ENCODE results near the gene EFNA1.
"Not testable (repeated sequence)": the region's sequence is repeated elsewhere in the genome, so short reads cannot be mapped to it uniquely, and the experiment has no call there.

The EFNA1 gene

GRCh38 chr1:155137154-155137949 lies 9.7 kb downstream of the EFNA1 start:
- no peak for DNase-seq (ENCODE audit: low read depth)
- peak overlapping the region; percentile 37 for H3K4me3 ChIP-seq (ENCODE audit: low read length)
- TF ChIP-seq CTCF (conservative IDR thresholded peaks at IDR 0.05; ENCODE audit: low read depth, low read length): no peak

GRCh38 chr1:155139895-155140629 lies 12.4 kb downstream of the EFNA1 start, which contains the start of gene DPM3:
Gene DPM3 (minus strand): TSS chr1:155140531. CDS start chr1:155140240, 291 bp downstream.
- no peak for DNase-seq (ENCODE audit: low read depth)
- TF ChIP-seq CTCF (conservative IDR thresholded peaks at IDR 0.05; ENCODE audit: low read depth, low read length): no peak
- peak within 1 kb of the TSS; percentile 96 for H3K4me3 ChIP-seq (ENCODE audit: low read length)

- no peak for TF ChIP-seq CTCF (conservative IDR thresholded peaks at IDR 0.05; ENCODE audit: low read depth, low read length)
- DNase-seq (ENCODE audit: low read depth): no peak
- peak overlapping the region; percentile 96 for H3K4me3 ChIP-seq (ENCODE audit: low read length)
Measured at GRCh38 chr1:155140630-155140953, 12.9 kb downstream of the EFNA1 start.

- DNase-seq (ENCODE audit: low read depth): no peak
- no peak for TF ChIP-seq CTCF (conservative IDR thresholded peaks at IDR 0.05; ENCODE audit: low read depth, low read length)
- H3K4me3 ChIP-seq (ENCODE audit: low read length): no peak overlapping the region
Measured at GRCh38 chr1:155141749-155142148, 14.1 kb downstream of the EFNA1 start.

- H3K4me3 ChIP-seq (ENCODE audit: low read length): no peak overlapping the region
Measured at GRCh38 chr1:155145491-155145890, 17.8 kb downstream of the EFNA1 start.

GRCh38 chr1:155155996-155156643 lies 28.4 kb downstream of the EFNA1 start:
- not testable (repeated sequence) for DNase-seq (ENCODE audit: low read depth); H3K4me3 ChIP-seq (ENCODE audit: low read length)

More at GRCh38 chr1:155145491-155145890, 17.8 kb downstream of the EFNA1 start:
- no peak for TF ChIP-seq CTCF (conservative IDR thresholded peaks at IDR 0.05; ENCODE audit: low read depth, low read length)
- no peak for DNase-seq (ENCODE audit: low read depth)

- no peak for DNase-seq (ENCODE audit: low read depth)
- no peak overlapping the region for H3K4me3 ChIP-seq (ENCODE audit: low read length)
- TF ChIP-seq CTCF (conservative IDR thresholded peaks at IDR 0.05; ENCODE audit: low read depth, low read length): no peak
Measured at GRCh38 chr1:155158991-155159390, 31.3 kb downstream of the EFNA1 start.
